Activated CD4-positive, alpha-beta T cell treated with anti-CD3 and anti-CD28 coated beads, Interleukin-2, amount 50 U/mL, for 16 hours (primary cell): ENCODE data around the gene BCAP29.

ENCODE experiments used
- DNase-seq: peaks from one replicate; pipeline ENCODE4 v3.0.0-alpha.2; 2020

BCAP29 gene

DNA sequence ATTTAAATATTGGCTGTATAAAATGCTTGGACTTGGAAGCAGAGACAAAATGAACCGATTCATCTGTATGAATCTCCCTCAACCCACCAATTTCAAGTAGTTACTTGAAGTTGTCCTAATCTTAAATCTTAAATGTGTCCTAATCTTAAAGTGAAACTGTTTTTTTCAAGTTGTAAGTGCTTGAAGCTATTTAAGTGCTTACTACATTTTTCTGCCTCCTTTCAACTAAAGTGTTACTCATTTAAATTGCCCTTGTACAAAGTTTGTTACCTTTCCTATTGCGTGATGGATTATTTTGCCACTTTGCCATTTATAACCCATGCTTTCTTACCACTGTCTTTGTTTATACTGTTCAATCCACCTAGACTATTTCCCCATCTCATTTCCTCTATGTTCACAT is 2.8 kb downstream of the BCAP29 start:
- DNase-seq: no peak

GRCh38 chr7:107584716-107585115 is 4.7 kb downstream of the BCAP29 start:
- DNase-seq: no peak

DNA sequence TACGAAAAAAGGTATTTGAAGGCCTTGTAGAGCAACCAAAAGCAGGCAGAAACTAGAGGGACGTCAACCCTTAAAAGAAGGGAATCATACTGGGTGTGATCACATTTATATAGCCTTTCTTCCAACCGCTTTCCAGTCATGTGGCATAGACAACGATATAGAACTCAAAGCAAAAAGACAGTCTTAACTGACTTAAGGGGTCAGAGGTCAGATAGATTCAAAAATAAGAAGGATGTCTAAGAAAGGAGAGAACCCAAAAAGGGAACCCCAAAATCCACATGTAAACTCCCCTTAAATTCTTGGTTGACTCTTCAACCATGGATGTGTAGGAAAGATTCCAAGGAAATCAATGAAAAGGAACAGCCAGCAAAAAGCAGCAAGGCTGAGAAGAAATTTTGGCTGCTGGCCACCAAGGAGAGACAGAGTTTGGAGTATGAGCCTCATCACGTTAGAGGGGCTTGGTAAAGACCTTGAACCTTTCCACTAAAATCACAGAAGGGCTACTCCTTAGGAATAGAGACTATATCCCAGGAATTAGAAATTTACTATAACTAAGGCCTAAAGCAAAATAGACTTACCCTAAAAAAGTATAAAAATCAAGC is 8.6 kb downstream of the BCAP29 start:
- no peak for DNase-seq

GRCh38 chr7:107591421-107591820 is 11.4 kb downstream of the BCAP29 start:
- DNase-seq: no peak

DNA sequence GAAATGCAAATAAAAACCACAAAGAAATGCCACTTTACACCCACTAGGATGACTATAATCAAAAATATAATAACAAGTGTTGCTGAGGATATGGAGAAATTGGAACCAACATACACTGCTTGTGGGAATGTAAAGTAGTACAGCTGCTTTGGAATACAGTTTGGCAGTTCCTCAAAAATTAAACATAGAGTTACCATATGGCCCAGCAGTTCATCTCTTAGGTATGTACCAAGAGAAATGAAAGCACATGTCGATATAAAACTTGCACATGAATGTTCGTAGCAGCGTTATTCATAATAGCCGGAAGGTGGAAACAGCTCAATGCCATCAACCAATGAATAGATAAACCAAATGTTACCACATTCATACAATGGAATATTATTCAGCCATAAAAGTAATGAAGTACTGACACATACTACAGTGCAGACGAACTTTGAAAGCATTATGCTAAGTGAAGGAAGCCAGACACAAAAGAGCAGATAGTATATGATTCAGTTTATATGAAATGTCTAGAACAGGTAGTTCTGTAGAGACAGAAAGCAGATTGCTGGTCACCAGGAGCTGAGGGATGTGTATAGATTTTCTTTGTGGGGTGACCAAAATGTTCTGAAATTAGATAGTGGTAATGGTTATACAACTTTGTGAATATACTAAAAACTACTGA is 12.4 kb downstream of the BCAP29 start:
- no peak for DNase-seq

- no peak for DNase-seq
Observed at GRCh38 chr7:107593025-107593410, 13.0 kb downstream of the BCAP29 start.

DNA sequence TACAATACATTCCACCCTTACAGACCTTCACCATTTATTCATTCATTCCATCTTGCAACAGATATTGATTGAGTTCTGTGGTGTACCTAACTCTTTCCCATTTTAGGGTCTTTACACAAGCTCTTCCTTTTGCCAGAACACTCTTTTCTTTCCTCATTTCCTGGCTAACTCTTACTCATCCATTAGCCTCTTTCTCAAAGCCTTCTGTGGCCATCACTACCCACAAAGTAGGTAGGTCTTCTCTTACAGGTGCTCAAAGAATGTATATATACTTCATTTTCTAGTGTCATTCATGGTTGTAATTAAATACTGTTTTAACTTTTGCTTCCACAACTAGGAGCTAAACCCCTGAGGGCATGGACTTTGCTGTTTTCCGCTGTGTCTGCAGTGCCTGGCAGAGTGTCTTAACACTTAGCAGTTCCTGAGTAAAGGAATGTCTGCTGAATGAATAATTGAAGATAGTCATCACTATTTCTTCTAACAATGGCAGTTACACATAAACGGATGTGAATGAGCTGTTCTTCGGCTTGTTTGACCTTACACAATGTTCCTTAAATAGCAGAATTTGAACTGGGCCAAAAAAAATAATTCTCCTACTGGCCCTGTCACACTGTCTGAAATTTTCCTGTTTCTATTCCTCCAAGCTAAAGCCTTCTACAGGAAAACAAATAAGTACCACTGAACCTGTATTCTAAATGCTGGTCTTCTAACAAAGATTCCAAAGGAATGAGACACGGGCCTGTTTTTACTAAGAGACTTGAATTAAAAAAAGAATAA is 15.1 kb downstream of the BCAP29 start:
- DNase-seq: no peak

- DNase-seq: no peak
Observed at GRCh38 chr7:107596881-107597581, 17.0 kb downstream of the BCAP29 start.

GRCh38 chr7:107597582-107597916 is 17.5 kb downstream of the BCAP29 start:
- no peak for DNase-seq

DNA sequence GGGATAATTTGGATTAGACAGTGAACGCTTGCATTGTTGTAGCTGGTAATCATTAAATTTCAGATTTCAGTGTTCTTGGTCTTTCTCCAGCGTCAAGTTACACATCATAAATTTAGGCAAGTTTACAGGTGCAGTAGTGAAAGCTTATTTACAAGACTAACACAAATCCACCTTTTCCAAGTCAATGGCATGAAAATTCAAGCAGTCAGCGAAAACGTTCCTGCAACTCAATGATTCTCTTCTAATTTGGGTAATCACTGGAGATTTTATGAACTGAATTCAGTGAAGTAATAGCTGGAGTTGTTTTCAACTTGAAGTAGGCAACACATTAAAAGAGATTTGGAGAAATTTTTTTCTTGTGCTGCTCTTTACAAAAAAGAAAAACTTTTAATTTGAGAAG is 17.9 kb downstream of the BCAP29 start:
- DNase-seq: no peak

DNA sequence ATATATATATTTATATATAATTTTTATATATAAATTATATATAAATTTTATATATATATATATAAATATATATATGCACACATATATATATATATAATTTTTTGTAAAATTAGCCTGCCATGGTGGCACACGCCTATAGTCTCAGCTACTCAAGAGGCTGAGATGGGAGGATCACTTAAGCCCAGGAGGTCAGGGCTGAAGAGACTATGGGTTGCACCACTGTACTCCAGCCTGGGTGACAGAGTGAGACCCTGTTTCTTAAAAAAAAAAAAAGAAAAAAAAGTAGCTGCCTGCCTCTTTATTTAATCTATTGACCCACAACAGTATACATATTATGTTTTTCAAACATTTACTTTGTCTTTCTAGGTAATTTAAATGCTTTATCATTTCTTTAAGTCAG is 19.2 kb downstream of the BCAP29 start:
- no peak for DNase-seq

DNA sequence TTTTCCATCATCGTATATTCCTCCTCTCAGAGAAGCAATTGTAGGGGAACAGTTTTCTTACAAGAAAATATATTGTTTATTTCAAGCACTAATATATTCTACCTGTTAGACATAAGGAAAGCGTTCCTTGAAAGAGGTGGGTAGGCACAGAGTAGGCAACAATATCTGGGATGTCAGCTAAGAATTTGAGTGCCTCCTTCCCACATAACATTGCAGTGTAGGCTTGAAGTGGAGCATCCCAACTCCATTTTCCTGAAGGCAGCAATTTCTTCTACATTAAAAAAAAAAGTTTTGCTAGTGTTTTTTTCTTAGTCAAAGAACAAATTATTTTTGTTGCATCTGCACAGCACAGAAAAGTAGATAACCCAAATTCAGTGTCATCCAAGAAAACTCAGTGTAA is 20.8 kb downstream of the BCAP29 start:
- no peak for DNase-seq

- DNase-seq: peak; percentile 8
Observed at GRCh38 chr7:107605218-107605815, 25.3 kb downstream of the BCAP29 start.

- DNase-seq: no peak
Observed at GRCh38 chr7:107606303-107606702, 26.3 kb downstream of the BCAP29 start.

- no peak for DNase-seq
Observed at GRCh38 chr7:107609811-107610261, 29.8 kb downstream of the BCAP29 start.

DNA sequence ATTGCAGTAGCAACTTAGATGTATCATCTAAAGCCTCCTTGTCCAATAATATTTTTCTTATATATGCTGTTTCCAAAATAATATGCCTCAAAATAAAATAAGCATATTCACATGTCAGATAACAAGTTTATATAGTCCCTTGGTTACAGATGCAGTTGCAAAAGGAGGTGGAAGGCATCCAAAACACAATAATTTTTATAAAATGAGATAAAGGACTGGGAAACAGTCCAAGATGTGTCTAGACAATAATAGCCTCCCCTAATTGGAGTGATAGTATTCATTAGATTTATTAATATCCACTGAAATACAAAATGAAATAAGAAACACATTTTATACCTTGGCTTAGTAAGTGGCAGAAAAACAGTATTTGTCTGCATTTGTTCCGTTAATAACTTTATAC is 30.3 kb downstream of the BCAP29 start:
- DNase-seq: no peak

DNA sequence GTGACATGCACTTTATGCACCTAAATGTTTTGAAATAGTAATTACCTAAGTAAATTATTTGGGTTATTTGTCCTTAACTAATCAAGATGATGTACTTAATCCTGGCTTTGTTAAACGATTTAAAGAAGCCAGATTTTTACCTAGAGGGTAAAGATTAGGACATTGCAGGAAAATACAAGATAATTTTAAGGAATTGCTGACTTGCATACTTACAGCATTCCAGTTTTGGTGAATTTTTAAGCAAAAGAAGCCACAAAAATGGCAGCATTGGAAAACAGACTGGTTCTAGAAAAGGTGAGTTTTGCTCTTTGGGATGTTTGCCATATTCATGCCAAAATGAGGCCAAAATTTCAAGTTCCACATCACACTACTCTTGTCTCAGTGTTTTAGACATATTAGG is 33.4 kb downstream of the BCAP29 start:
- no peak for DNase-seq

GRCh38 chr7:107613948-107614347 is 33.9 kb downstream of the BCAP29 start:
- DNase-seq: no peak

DNA sequence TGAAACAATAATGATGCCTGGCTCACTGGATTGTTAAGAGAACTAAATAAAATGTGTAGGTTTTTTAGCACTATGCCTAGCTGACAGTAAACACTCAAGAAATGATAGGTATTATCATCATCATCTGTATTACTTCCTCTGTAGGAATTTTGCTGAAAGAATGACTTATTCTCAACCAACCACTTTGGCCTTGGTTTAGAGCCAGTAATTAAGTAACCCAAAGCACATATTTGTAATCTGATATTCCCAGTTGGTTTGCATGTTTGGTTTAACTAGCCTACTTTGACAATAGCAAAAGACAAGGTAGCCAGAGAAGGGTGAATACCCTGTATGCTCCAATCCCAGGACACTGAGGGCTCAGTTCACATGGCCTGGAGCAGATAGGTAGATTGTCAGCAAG is 34.4 kb downstream of the BCAP29 start:
- DNase-seq: no peak

GRCh38 chr7:107615910-107616680 is 36.0 kb downstream of the BCAP29 start:
- no peak for DNase-seq

GRCh38 chr7:107622429-107622828 is 42.4 kb downstream of the BCAP29 start:
- DNase-seq: peak; percentile 12

GRCh38 chr7:107622894-107623293 is 42.8 kb downstream of the BCAP29 start:
- DNase-seq: no peak
